Activated T-cell treated with anti-CD3 and anti-CD28 coated beads for 24 hours (primary cell): ENCODE data around the gene TLE1.

Experiments
- DNase-seq: peaks from one replicate; pipeline ENCODE4 v3.0.0-alpha.2; 2020; ENCODE audit warnings: low read depth

TLE1 gene

DNA sequence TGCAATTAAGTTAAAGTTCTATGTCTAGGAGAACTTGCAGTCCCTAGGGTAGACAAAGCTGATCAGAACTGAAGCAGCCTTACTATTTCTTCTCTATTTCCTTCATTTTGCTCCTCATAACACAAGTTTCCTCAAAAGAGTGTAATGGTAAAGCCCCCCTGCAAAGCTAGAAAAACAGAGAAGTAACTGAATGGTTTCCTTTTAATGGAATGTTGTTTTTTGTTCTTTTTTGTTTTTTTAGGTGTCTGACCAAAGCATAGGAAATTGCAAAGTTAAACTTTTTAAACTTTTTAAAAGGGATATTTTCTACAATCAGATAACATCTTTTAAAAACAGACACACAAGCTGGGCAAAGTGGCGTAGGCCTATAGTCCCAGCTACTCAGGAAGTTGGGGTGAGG, 145.7 kb downstream of the TLE1 start:
- no peak for DNase-seq

DNA sequence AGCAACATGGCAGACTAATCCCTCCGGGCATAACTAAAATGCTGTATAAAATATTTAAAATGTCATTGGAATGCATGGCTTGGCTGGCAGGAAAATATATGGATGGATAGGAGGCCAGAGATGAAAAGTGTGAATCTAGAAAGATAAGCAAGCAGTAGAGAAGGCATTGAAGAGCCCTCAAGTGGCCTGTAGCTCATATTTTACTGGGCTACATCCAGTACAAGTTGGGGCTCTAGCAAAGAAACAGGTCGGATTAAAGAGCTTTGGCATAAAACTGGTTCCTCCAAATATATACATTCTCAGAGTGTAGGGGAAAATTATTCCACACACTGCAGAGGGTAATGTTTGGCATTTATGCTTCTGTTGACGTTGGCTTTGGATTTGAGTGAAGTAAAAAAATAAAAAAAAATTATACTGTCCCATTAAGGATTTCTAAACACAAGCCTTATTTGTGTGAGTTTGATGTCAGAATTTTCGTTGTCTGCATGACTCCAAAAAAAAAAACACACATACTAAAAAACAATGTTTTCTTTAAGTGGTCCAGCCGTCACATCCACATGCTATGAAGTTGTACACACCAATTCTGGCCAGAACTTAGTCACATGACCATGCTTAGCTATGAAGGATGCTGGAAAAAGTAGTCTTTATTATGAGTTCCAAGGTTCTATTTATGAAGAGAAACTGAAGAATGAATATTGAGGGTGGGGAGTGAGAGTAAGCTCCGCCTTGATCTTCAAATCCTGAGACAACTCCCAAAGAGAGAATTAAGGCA, 147.0 kb downstream of the TLE1 start:
- no peak for DNase-seq

DNA sequence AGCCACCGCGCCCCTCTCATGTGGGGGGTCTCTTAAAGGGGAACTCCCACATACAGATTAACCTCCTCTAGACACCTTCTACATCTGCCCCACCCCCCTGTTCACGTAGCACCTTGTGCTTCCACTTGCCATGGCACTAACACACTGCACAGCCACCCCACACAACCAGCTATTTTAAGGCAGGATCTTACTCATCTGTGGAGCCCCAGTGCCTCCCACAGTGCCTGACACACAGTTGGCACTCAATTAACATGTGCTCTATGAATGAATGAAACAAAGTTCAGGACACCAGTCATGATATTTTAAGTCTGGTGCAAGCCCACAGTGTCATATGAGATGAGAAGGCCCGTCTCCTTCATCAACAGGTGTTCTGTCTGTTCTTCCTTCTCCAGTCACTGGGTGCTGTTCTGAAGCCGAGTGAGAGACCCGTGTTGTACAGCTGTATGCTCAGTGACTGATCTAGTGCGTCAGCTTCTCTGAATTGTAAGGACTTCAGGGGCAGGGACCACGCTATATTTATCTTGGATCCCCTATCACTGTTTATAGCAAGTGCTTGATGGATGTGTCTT, 149.1 kb downstream of the TLE1 start:
- no peak for DNase-seq

DNA sequence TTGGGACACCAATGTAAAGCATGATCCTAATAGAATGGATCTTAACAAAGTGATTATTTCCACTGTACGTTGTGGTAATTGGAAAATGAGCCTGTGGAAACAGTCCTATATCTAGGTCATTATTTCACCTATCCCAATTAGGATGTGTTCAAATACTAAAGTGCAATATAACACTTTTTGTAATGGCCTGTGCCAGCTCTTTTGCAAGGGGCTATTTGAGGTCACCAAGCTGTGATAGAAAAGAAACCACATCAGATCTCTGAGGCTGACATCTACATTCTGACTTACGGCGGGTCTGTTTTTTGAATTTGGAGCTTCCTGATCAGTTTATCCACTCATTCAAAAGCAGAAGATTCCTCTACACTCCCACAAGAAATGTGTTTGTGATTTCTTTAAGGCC, 150.0 kb downstream of the TLE1 start:
- DNase-seq = no peak

DNA sequence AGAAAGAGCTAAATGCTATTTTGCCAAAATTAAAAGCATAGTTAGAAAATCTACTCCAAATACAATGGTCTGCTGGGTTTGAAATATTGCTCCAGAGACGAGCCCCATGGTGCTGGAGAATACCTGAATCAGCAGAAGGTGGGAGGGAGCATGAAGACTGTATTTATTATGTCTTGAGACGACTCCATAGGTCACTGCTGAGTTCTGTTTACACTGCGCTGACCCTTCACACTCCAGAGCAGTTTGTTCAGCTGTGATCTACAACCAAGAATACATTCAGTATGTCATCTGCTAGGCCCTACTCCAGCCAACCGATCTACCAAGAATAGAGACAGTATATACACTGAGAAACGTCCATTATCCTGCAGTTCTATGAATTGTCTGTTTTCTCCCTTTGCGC, 150.5 kb downstream of the TLE1 start:
- no peak for DNase-seq

DNA sequence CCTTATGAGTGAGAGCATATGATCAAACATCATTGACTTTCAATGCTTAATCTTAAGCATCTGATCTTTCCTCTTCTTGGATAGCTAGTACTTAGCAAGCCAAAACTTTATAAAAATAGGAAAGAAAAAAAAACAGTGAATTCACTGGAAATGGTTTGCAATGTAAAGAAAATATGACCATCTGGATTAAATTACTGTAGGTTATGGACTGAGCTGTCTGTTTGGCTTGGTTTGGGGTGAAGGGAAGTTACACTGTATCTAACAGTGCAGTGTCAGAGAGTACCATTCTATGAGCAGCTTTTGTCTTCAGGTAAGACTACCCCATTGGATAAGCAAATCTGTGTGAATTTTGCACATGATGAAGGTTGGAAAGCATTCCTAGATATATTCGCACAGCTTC, 151.4 kb downstream of the TLE1 start:
- DNase-seq = no peak

DNA sequence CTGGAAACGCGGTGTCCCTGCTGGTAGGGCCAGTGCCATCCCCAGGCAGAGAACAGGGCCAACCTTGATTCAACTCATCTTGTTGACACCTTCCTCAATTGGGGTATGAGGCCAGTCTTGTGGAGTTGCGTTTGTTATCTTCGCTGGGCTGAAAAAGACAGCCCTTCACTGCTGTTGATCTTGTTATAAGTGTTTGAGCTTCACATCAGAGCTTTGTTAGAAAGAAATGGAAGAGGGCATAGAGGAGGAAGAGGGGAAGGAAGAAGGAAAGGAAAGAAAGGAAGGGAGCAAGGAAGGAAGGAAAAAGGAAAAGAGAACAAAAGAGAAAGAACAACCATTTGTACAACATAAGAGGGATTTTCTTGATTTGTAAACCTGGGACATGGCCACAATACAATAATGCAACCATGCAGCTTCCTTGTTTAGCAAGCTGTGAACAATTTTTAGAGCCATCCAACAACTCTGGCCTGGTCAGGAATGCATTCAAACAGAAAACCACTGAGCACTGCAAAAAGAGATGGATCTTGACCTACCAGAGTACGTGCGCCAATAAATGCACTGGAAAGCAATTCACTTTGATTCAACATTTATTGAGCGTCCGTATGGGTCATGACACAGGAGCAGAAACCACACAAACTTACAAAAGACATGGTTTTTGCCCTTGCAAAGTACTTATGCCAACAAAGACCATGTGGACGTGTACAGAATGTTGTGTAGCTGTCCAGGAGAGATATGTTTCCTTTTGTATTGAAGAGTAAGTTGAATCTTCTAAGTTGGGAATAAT, 152.9 kb downstream of the TLE1 start:
- DNase-seq = no peak

DNA sequence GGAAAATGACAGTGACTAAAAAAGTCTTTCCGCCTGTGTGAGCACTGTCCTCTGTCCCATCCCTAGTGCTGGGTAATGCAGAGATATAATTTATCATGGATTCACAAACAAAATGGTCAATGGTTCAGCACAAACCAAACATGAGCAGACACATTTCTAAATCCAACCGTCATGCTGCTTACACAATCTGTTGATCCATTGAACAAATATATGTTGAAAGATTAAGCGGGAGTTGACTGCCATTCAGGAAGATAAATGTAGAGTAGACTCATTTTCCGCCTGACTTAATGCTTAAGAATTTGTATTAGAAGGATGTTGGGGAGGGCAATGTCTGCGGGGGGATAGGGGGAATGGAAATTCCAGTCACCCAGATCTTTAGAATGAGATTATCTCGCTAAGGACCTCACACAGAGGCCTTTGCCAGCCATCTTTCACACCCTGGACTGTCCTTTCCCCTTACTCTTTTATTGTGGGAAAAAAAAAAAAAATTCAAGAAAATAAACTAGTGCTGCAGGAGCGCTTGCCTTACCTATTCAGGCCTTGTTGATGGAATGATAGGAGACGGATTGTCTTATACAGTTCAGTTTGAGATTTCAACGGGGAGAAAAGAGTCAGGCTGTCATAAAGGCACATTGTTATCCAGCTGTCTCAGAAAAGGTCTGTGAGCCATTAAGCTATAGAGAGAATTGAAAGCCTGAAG, 153.7 kb downstream of the TLE1 start:
- no peak for DNase-seq

DNA sequence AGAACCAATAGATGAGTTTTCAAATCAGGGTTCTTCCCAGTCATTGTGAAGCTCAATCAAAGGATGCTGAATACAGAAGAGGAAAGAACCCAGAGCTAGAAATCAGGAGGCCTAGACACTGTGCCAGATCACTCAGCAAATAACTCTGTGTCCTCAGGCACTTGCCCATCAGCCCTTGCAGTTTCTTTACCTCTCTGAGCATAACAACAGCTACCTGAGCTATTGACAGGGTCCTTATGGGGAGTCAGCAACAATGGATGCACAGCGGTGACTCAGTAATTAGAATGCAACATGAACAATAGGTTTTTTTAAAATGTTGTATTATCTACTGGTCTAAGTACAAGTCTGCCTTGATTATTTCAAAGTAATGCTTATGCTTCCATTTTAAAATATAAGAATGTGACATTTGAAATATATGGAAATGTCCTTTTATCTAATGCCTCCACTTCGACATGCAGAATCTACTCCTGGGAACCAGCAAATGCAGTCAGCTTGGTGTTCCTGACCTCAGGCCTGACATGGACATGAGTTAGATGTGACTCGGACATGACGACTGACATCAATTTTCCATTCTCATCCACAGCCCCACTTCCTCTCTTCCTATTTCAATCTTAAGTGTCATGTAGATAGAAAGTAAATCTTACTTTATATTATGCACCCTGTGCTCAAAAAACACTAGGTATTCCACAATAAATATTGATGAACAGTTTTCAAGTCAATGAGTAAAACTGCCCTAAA, 155.0 kb downstream of the TLE1 start:
- no peak for DNase-seq
